CD4-positive, alpha-beta memory T cell (primary cell): ENCODE measurements around the gene PIGZ. TPM values are rescaled to one million over a fixed set of nuclear protein-coding genes. Genes with fewer than 3 reads are reported as not detected.
A peak's percentile ranks its signal among the peaks of the same experiment; 100 is the strongest.
"Not testable (repeated sequence)": the region's sequence is repeated elsewhere in the genome, so short reads cannot be mapped to it uniquely, and the experiment has no call there.

Experiments used
- CTCF ChIA-PET: fragments of 350-600 bp; sonication (Branson Sonifier 250); formaldehyde crosslinking; loops from one replicate; lab custom pipeline; 2021; ENCODE audit warnings: inconsistent platforms; ENCODE audit not compliant: partially characterized antibody; lab: Charles Lee
- POLR2A ChIA-PET: fragments of 350-600 bp; sonication (Branson Sonifier 250); formaldehyde crosslinking; loops from one replicate; lab custom pipeline; 2021; ENCODE audit not compliant: partially characterized antibody; lab: Charles Lee
- DNase-seq, 5 donors: peaks; one replicate each; pipeline versions ENCODE4 v3.0.0 to v3.0.0-alpha.2; 2020 to 2022; ENCODE audit warnings: mixed read lengths in 1 of 5
- H3K27ac ChIP-seq: one replicate; pipeline ENCODE4 v1.7.0; 2013; ENCODE audit warnings: low read depth, low read length
- H3K27me3 ChIP-seq: 2 replicates; pipeline ENCODE4 v1.7.0; 2013; ENCODE audit warnings: mild to moderate bottlenecking, low read length, moderate library complexity; ENCODE audit not compliant: insufficient read depth
- H3K36me3 ChIP-seq: 2 replicates; pipeline ENCODE4 v1.7.0; 2013; ENCODE audit warnings: mild to moderate bottlenecking, low read length, moderate library complexity; ENCODE audit not compliant: insufficient read depth
- H3K4me1 ChIP-seq: 2 replicates; pipeline ENCODE4 v1.7.0; 2013; ENCODE audit warnings: mild to moderate bottlenecking, low read length, moderate library complexity; ENCODE audit not compliant: insufficient read depth
- H3K4me3 ChIP-seq, 2 donors: one replicate each; pipeline ENCODE4 v1.7.0; 2013; ENCODE audit warnings: low read length in 2 of 2, mild to moderate bottlenecking in 1 of 2
- H3K9me3 ChIP-seq, 2 donors: one replicate each; pipeline ENCODE4 v1.7.0; 2013; ENCODE audit warnings: low read length in 2 of 2, control low read depth in 1 of 2; ENCODE audit not compliant: control insufficient read depth in 1 of 2
- H3K27ac Mint-ChIP-seq, 7 donors: one replicate each; pipeline ENCODE4 v1.8.0; 2020 to 2021; ENCODE audit warnings: mixed read lengths in 7 of 7, mild to moderate bottlenecking in 6 of 7, inconsistent platforms in 3 of 7, moderate library complexity in 3 of 7
- H3K27me3 Mint-ChIP-seq, 2 donors: one replicate each; pipeline ENCODE4 v1.8.0; 2020 to 2021; ENCODE audit warnings: mixed read lengths in 2 of 2
- H3K36me3 Mint-ChIP-seq, 2 donors: one replicate each; pipeline ENCODE4 v1.8.0; 2020 to 2021; ENCODE audit warnings: mixed read lengths in 2 of 2, inconsistent platforms in 1 of 2, mild to moderate bottlenecking in 1 of 2
- H3K4me1 Mint-ChIP-seq, 4 donors: one replicate each; pipeline ENCODE4 v1.8.0; 2020 to 2021; ENCODE audit warnings: mixed read lengths in 4 of 4, mild to moderate bottlenecking in 1 of 4
- H3K4me3 Mint-ChIP-seq, 8 donors: one replicate each; pipeline ENCODE4 v1.8.0; 2020 to 2021; ENCODE audit warnings: mixed read lengths in 8 of 8, mild to moderate bottlenecking in 7 of 8, moderate library complexity in 6 of 8, inconsistent platforms in 3 of 8
- H3K9me3 Mint-ChIP-seq, 8 donors: one replicate each; pipeline ENCODE4 v1.8.0; 2020 to 2021; ENCODE audit warnings: mixed read lengths in 8 of 8, mild to moderate bottlenecking in 5 of 8, inconsistent platforms in 3 of 8, moderate library complexity in 1 of 8
- intact Hi-C: fragments of 100-400 bp; cut with micrococcal nuclease; formaldehyde crosslinking; loops from one replicate; pipeline ENCODE4 v1.15.1; 2023
- polyA plus RNA-seq, 2 donors: library from polyadenylated mRNA; unstranded; fragments of 300-500 nt; fragmentation: Illumina TruSeq; gene quantifications; one replicate each; pipeline ENCODE4 v1.2.3, GENCODE V29; 2021
- total RNA-seq, 2 experiments: library from RNA; stranded (reverse); gene quantifications; one replicate each; pipeline ENCODE4 v1.2.3, GENCODE V29; 2021

The PIGZ gene
- total and polyA plus RNA-seq, 4 experiments from 2014 or later = 0.33 to 1.2 (median 0.56) TPM

DNA sequence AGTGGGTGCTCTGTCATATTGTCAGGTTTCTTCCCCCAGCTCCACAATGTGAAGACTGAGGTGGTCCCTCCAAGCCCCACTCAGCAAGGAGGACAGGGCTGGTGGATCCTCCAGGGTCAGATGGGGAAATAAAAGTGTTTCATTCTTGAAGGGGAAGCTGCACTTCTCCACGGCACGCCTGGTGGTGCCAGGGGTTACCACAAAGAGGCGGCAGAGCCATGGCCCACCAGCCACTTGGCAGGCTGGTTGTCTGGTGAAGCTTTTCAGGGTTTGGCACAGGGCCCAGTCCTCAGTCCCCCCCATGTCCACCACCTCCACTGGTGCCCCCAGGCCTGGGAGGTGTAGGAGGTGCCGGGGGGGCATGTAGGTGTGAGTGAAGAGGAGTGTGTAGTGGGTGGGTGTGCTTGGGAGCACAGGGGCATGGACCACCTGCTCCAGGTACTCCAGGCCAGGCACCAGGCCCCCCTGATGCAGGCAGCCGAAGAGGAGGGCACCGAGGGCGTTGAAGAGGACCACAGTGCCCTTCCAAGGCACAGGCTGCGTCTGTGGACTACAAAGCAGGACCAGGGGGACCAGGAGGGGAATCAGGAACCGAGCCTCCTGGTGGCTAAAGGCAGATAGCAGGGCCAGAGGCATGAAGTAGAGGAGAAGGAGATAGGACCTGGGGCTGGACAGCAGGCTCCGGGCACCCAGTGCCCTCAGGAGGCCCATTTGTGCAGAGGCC lies 21.3 kb downstream of the PIGZ start:
- Histone ChIP-seq H3K36me3 (no peaks in the 10 kb centered on the region), H3K4me1 (peaks cover 10% of the 10 kb centered on the region), H3K9me3 (no peaks in the 10 kb centered on the region), H3K27ac (no peak overlapping the region), H3K4me3 (no peak overlapping the region), H3K27me3 (no peaks in the 10 kb centered on the region)
- ChIA-PET CTCF (no interaction called here), POLR2A (no interaction called here)
- H3K4me3 Mint-ChIP-seq = no peak overlapping the region
- peaks cover 6 to 11% of the 10 kb centered on the region in 2 donors for H3K36me3 Mint-ChIP-seq
- no peak for DNase-seq
- no peaks in the 10 kb centered on the region for H3K27me3 Mint-ChIP-seq
- peaks cover 4 to 26% (median 20%) of the 10 kb centered on the region in 4 donors for H3K4me1 Mint-ChIP-seq
- intact Hi-C loops = no loop called here
- H3K9me3 Mint-ChIP-seq = peaks cover 0 to 3% (median 0%) of the 10 kb centered on the region in 8 donors
- no peak overlapping the region for H3K27ac Mint-ChIP-seq

DNA sequence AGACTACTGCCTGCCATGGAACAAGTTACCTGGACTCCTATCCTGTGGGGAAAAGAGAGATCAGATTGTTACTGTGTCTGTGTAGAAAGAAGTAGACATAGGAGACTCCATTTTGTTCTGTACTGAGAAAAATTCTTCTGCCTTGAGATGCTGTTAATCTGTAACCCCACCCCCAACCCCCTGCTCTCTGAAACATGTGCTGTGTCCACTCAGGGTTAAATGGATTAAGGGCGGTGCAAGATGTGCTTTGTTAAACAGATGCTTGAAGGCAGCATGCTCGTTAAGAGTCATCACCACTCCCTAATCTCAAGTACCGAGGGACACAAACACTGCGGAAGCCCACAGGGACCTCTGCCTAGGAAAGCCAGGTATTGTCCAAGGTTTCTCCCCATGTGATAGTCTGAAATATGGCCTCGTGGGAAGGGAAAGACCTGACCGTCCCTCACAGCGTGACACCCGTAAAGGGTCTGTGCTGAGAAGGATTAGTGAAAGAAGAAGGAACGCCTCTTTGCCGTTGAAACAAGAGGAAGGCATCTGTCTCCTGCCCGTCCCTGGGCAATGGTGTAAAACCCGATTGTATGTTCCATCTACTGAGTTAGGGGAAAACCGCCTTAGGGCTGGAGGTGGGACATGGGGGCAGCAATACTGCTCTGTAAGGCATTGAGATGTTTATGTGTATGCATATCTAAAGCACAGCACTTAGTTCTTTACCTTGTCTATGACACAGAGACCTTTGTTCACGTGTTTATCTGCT lies 24.4 kb downstream of the PIGZ start:
- H3K9me3 ChIP-seq, POLR2A ChIA-PET, H3K27me3 ChIP-seq, DNase-seq, H3K36me3 ChIP-seq, H3K9me3 Mint-ChIP-seq, intact Hi-C loops, CTCF ChIA-PET, H3K4me3 ChIP-seq, H3K27me3 Mint-ChIP-seq: not testable (repeated sequence)
- Histone ChIP-seq H3K27ac (peak overlapping the region; percentile 93), H3K4me1 (peaks cover 29% of the 10 kb centered on the region)
- peak overlapping the region; percentile 39 to 95 (median 78) for H3K4me3 Mint-ChIP-seq
- H3K4me1 Mint-ChIP-seq = peaks cover 15 to 54% (median 40%) of the 10 kb centered on the region in 4 donors
- H3K27ac Mint-ChIP-seq = peak overlapping the region; percentile 20 to 98 (median 77)
- H3K36me3 Mint-ChIP-seq = peaks cover 11 to 29% of the 10 kb centered on the region in 2 donors

DNA sequence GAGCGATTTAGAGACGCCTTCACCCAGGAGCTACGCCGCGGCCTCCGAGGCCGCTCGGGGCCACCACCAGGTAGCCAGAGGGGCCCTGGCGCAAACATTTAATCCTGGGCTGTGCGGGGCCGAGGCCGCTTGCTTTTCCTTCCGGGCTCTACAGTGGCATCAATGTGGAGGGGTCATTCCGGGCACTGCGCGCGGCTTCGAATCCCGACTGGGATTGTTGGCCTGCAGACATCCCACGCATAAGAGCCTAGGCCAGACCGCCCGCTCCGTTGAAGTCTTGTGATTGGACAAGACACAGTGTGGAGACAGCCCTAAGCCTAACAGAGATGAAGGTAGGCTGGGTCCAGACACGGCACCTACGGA lies 25.7 kb downstream of the PIGZ start:
- Histone ChIP-seq H3K9me3 (no peaks in the 10 kb centered on the region), H3K27me3 (no peaks in the 10 kb centered on the region), H3K4me1 (peaks cover 29% of the 10 kb centered on the region), H3K27ac (peak overlapping the region; percentile 93), H3K36me3 (peaks cover 11% of the 10 kb centered on the region), H3K4me3 (peak overlapping the region; percentile 98 to 99)
- H3K36me3 Mint-ChIP-seq = peaks cover 21 to 41% of the 10 kb centered on the region in 2 donors
- intact Hi-C loops = loop anchor here (1.0 to 2.0 kb wide), 8 partner anchors 26 to 512 kb away; partner anchors contain the start of genes CEP19, FBXO45, PAK2 and PIGX
- ChIA-PET CTCF (interaction anchor here (1.2 to 1.7 kb wide), 3 partner anchors 73 to 107 kb away, joined by 5 to 7 read pairs (median 6); partner anchors contain the start of gene SENP5), POLR2A (interaction anchor here (0.7 to 4.0 kb wide), 23 partner anchors 8 to 1035 kb away, joined by 3 to 99 read pairs (median 5); partner anchors contain the start of genes CEP19, DYNLT2B, FBXO45 and PAK2)
- peak overlapping the region; percentile 80 to 98 (median 93) for H3K27ac Mint-ChIP-seq
- H3K27me3 Mint-ChIP-seq = no peaks in the 10 kb centered on the region
- H3K9me3 Mint-ChIP-seq = peaks cover 0 to 4% (median 0%) of the 10 kb centered on the region in 8 donors
- no peak for DNase-seq
- H3K4me3 Mint-ChIP-seq = peak overlapping the region; percentile 87 to 97 (median 95)
- H3K4me1 Mint-ChIP-seq = peaks cover 15 to 61% (median 44%) of the 10 kb centered on the region in 4 donors

DNA sequence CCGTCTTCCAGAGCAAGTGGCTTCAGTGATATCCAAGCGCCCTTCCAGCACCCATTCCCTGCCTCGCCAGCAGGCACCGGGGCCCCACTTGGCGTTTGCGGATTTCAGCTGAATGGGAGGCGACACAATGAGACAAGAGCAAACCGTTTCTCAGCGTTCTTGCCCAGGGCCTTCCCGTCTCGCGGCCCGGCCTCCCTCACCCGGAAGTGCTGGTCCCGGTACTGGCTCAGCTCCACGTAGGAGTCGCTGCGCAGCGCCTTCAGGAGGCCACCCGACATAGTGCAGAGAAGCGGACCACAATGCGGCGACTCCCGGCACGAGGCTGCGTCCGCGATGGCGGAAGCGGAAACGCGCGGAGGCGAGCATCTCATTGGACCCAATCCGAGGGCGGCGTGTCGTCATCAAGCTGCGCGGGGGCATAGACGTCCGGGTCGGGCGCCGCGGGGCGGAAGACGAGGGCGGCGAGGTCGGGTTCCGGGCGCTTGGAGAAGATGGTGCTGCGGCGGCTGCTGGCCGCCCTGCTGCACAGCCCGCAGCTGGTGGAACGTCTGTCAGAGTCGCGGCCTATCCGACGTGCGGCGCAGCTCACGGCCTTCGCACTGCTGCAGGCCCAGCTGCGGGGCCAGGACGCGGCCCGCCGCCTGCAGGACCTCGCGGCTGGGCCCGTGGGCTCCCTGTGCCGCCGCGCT lies 26.3 kb downstream of the PIGZ start, which contains the start of gene NCBP2:
TSS of gene NCBP2 (minus strand) at position 303 of the 689 bp plus-strand sequence. CDS start at position 278, 25 bp downstream.
- ChIA-PET POLR2A (interaction anchor here (0.7 to 4.0 kb wide), 24 partner anchors 8 to 1035 kb away, joined by 3 to 99 read pairs (median 4); partner anchors contain the start of genes CEP19, DYNLT2B, FBXO45 and PAK2), CTCF (interaction anchor here (1.0 to 1.7 kb wide), 4 partner anchors 73 to 107 kb away, joined by 3 to 7 read pairs (median 6); partner anchors contain the start of gene SENP5)
- no peaks in the 10 kb centered on the region for H3K9me3 ChIP-seq
- H3K27me3 ChIP-seq = no peaks in the 10 kb centered on the region
- Mint-ChIP-seq H3K36me3 (peaks cover 26 to 46% of the 10 kb centered on the region in 2 donors), H3K4me3 (peak within 1 kb of the TSS; percentile 94 to 97 (median 96)), H3K4me1 (peaks cover 15 to 61% (median 44%) of the 10 kb centered on the region in 4 donors), H3K27ac (peak within 1 kb of the TSS; percentile 97 to 99 (median 98)), H3K9me3 (peaks cover 0 to 4% (median 0%) of the 10 kb centered on the region in 8 donors), H3K27me3 (no peaks in the 10 kb centered on the region)
- peak within 1 kb of the TSS; percentile 93 for H3K27ac ChIP-seq
- DNase-seq = peak; percentile 99
- H3K36me3 ChIP-seq = peaks cover 15% of the 10 kb centered on the region
- intact Hi-C loops = loop anchor here (1.0 to 2.0 kb wide), 8 partner anchors 27 to 511 kb away; partner anchors contain the start of genes CEP19, FBXO45, PAK2 and PIGX
- peaks cover 29% of the 10 kb centered on the region for H3K4me1 ChIP-seq
- H3K4me3 ChIP-seq = peak within 1 kb of the TSS; percentile 98 to 99

DNA sequence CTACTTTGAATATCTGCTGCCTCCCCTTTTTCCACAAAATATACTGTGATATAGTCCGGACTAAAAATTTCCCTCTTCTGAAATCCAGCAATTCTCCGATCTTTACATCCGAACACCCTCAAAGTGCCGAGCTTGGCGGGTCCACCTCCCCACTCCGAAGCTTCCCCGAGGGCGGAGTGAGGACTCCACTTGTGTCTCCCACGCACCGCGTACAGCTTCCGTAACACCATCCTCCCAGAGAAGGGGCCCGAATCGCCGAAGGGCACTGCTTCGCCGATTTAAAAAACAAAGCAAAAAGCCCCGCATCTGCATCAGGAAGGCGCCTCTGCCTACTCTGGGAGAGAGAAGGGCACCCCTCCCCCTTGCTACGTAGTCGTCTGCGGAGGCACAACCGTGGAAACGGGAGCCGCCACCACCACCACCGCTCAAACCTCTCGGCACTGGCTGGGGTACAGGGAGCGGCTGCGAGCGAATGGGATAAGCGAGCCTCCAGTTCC lies 26.9 kb downstream of the PIGZ start:
- H3K4me3 Mint-ChIP-seq = peak overlapping the region; percentile 94 to 97 (median 96)
- peak overlapping the region; percentile 97 to 99 (median 98) for H3K27ac Mint-ChIP-seq
- H3K36me3 Mint-ChIP-seq = peaks cover 32 to 52% of the 10 kb centered on the region in 2 donors
- Histone ChIP-seq H3K4me3 (peak overlapping the region; percentile 98 to 99), H3K36me3 (peaks cover 21% of the 10 kb centered on the region), H3K27me3 (no peaks in the 10 kb centered on the region), H3K27ac (peak overlapping the region; percentile 93), H3K9me3 (no peaks in the 10 kb centered on the region), H3K4me1 (peaks cover 29% of the 10 kb centered on the region)
- peaks cover 0 to 4% (median 0%) of the 10 kb centered on the region in 8 donors for H3K9me3 Mint-ChIP-seq
- CTCF ChIA-PET = interaction anchor here (1.0 to 1.7 kb wide), 4 partner anchors 72 to 106 kb away, joined by 3 to 7 read pairs (median 6); partner anchors contain the start of gene SENP5
- intact Hi-C loops = loop anchor here (1.0 to 2.0 kb wide), 8 partner anchors 28 to 510 kb away; partner anchors contain the start of genes CEP19, FBXO45, PAK2 and PIGX
- no peaks in the 10 kb centered on the region for H3K27me3 Mint-ChIP-seq
- H3K4me1 Mint-ChIP-seq = peaks cover 15 to 61% (median 44%) of the 10 kb centered on the region in 4 donors
- peak in 4 of 5 donors; percentile 57 to 83 (median 66) for DNase-seq
- POLR2A ChIA-PET = interaction anchor here (0.6 to 4.0 kb wide), 22 partner anchors 8 to 1034 kb away, joined by 3 to 99 read pairs (median 6); partner anchors contain the start of genes CEP19, DYNLT2B, FBXO45 and PAK2

DNA sequence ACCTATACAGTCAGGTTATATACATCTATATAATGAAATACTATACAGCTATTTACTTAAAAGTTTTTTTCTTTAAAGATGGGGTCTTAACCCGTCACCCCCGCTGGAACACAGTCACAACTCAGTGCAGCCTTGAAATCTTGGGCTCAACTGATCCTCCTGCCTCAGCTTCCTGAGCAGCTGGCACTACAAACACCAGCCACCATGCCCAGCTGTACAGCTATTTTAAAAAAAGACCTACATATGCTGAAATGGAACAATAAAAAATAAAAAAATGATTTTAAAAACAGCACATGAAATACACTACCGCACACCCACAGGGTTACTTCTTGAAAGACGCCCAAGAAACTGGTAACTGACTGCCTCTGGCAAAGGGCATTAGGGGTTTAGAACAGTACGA lies 30.1 kb downstream of the PIGZ start:
- intact Hi-C loops = no loop called here
- H3K27me3 Mint-ChIP-seq = no peaks in the 10 kb centered on the region
- ChIA-PET POLR2A (interaction anchor here (1.5 kb wide), 1 partner anchor 53 kb away, joined by 3 read pairs; no protein-coding TSS in a partner anchor), CTCF (interaction anchor here (1.2 kb wide), 1 partner anchor 20 kb away, joined by 3 read pairs; no protein-coding TSS in a partner anchor)
- Histone ChIP-seq H3K27ac (no peak overlapping the region), H3K9me3 (no peaks in the 10 kb centered on the region), H3K27me3 (no peaks in the 10 kb centered on the region), H3K36me3 (peaks cover 52% of the 10 kb centered on the region), H3K4me1 (peaks cover 25% of the 10 kb centered on the region), H3K4me3 (no peak overlapping the region)
- H3K4me1 Mint-ChIP-seq = peaks cover 15 to 46% (median 32%) of the 10 kb centered on the region in 4 donors
- peak overlapping the region in 2 of 7 donors; percentile 52 to 98 for H3K27ac Mint-ChIP-seq
- DNase-seq = no peak
- peaks cover 0 to 4% (median 0%) of the 10 kb centered on the region in 8 donors for H3K9me3 Mint-ChIP-seq
- H3K36me3 Mint-ChIP-seq = peaks cover 48 to 77% of the 10 kb centered on the region in 2 donors
- H3K4me3 Mint-ChIP-seq = no peak overlapping the region
